SJSA1 (cell line): ENCODE measurements around the gene FARS2. TPM values are rescaled to one million over a fixed set of nuclear protein-coding genes. Genes with fewer than 3 reads are reported as not detected.
A peak's percentile ranks its signal among the peaks of the same experiment; 100 is the strongest.

Source experiments
- DNase-seq, 2 experiments: peaks; one replicate each; pipeline ENCODE4 v3.0.0-alpha.2; 2015 to 2020; ENCODE audit warnings: low spot score in 2 of 2, low read depth in 1 of 2
- H3K27ac ChIP-seq: fragments of 250-450 bp; sonication (Bioruptor Pico); 2 replicates; pipeline ENCODE4 v1.5.1; 2020; ENCODE audit warnings: mild to moderate bottlenecking, moderate library complexity
- H3K27me3 ChIP-seq: fragments of 250-450 bp; sonication (Bioruptor Pico); replicated peaks from 2 replicates; pipeline ENCODE4 v1.5.1; 2020; ENCODE audit warnings: mild to moderate bottlenecking, moderate library complexity
- H3K36me3 ChIP-seq: fragments of 250-450 bp; sonication (Bioruptor Pico); 2 replicates; pipeline ENCODE4 v1.5.1; 2020; ENCODE audit warnings: mild to moderate bottlenecking
- H3K4me1 ChIP-seq: fragments of 250-450 bp; sonication (Bioruptor Pico); replicated peaks from 2 replicates; pipeline ENCODE4 v1.6.1; 2021; ENCODE audit warnings: mild to moderate bottlenecking
- H3K4me3 ChIP-seq: fragments of 250-450 bp; sonication (Bioruptor Pico); 2 replicates; pipeline ENCODE4 v1.5.1; 2020; ENCODE audit warnings: mild to moderate bottlenecking
- H3K9me3 ChIP-seq: fragments of 250-450 bp; sonication (Bioruptor Pico); replicated peaks from 2 replicates; pipeline ENCODE4 v1.5.1; 2020; ENCODE audit warnings: mild to moderate bottlenecking
- total RNA-seq: library from RNA; depleted of rRNA; stranded (reverse); fragments of >200 nt; shearing (Covaris generic); gene quantifications from 2 replicates; pipeline ENCODE4 v1.2.3, GENCODE V29; 2014

Gene FARS2
- total RNA-seq, 1 experiment from 2014 or later: 13.3 TPM

- DNase-seq: no peak
- no peaks in the 10 kb centered on the region for H3K27me3 ChIP-seq
- H3K4me3 ChIP-seq: no peak overlapping the region
- H3K9me3 ChIP-seq: no peaks in the 10 kb centered on the region
- H3K4me1 ChIP-seq: no peaks in the 10 kb centered on the region
- no peaks in the 10 kb centered on the region for H3K36me3 ChIP-seq
- no peak overlapping the region for H3K27ac ChIP-seq
Observed at GRCh38 chr6:5566718-5567117, 305.4 kb downstream of the FARS2 start.

GRCh38 chr6:5567352-5567751 lies 306.0 kb downstream of the FARS2 start:
- DNase-seq: no peak
- Histone ChIP-seq H3K36me3 (no peaks in the 10 kb centered on the region), H3K4me1 (no peaks in the 10 kb centered on the region), H3K9me3 (no peaks in the 10 kb centered on the region), H3K4me3 (no peak overlapping the region), H3K27ac (no peak overlapping the region), H3K27me3 (no peaks in the 10 kb centered on the region)

GRCh38 chr6:5567890-5568289 lies 306.6 kb downstream of the FARS2 start:
- Histone ChIP-seq H3K4me1 (no peaks in the 10 kb centered on the region), H3K27me3 (no peaks in the 10 kb centered on the region), H3K36me3 (no peaks in the 10 kb centered on the region), H3K4me3 (no peak overlapping the region), H3K27ac (no peak overlapping the region), H3K9me3 (no peaks in the 10 kb centered on the region)
- DNase-seq: no peak

- Histone ChIP-seq H3K27ac (no peak overlapping the region), H3K36me3 (no peaks in the 10 kb centered on the region), H3K27me3 (no peaks in the 10 kb centered on the region), H3K4me3 (no peak overlapping the region), H3K9me3 (no peaks in the 10 kb centered on the region; the same call in 1 of the 2 replicates), H3K4me1 (no peaks in the 10 kb centered on the region)
- DNase-seq: peak in 1 of 2 experiments; percentile 5
Observed at GRCh38 chr6:5569491-5569890, 308.2 kb downstream of the FARS2 start.

GRCh38 chr6:5570641-5571040 lies 309.3 kb downstream of the FARS2 start:
- no peaks in the 10 kb centered on the region for H3K4me1 ChIP-seq

GRCh38 chr6:5580736-5581581 lies 319.6 kb downstream of the FARS2 start:
- Histone ChIP-seq H3K36me3 (no peaks in the 10 kb centered on the region), H3K27ac (no peak overlapping the region), H3K4me3 (no peak overlapping the region), H3K27me3 (no peaks in the 10 kb centered on the region), H3K4me1 (no peaks in the 10 kb centered on the region), H3K9me3 (no peaks in the 10 kb centered on the region)
- DNase-seq: no peak

More at GRCh38 chr6:5570641-5571040, 309.3 kb downstream of the FARS2 start:
- H3K27ac ChIP-seq: no peak overlapping the region
- H3K4me3 ChIP-seq: no peak overlapping the region
- no peaks in the 10 kb centered on the region for H3K36me3 ChIP-seq
- no peaks in the 10 kb centered on the region for H3K27me3 ChIP-seq
- H3K9me3 ChIP-seq: peaks cover 2% of the 10 kb centered on the region; the same call in 1 of the 2 replicates
- no peak for DNase-seq

- no peaks in the 10 kb centered on the region for H3K4me1 ChIP-seq
Observed at GRCh38 chr6:5582762-5583161, 321.4 kb downstream of the FARS2 start.

GRCh38 chr6:5583528-5583927 lies 322.2 kb downstream of the FARS2 start:
- H3K36me3 ChIP-seq: no peaks in the 10 kb centered on the region
- H3K4me1 ChIP-seq: no peaks in the 10 kb centered on the region
- no peak overlapping the region for H3K27ac ChIP-seq
- no peak for DNase-seq
- H3K9me3 ChIP-seq: no peaks in the 10 kb centered on the region
- no peaks in the 10 kb centered on the region for H3K27me3 ChIP-seq
- no peak overlapping the region for H3K4me3 ChIP-seq

More at GRCh38 chr6:5582762-5583161, 321.4 kb downstream of the FARS2 start:
- DNase-seq: no peak
- H3K27ac ChIP-seq: no peak overlapping the region
- no peaks in the 10 kb centered on the region for H3K9me3 ChIP-seq
- no peak overlapping the region for H3K4me3 ChIP-seq
- no peaks in the 10 kb centered on the region for H3K36me3 ChIP-seq
- no peaks in the 10 kb centered on the region for H3K27me3 ChIP-seq

- H3K4me3 ChIP-seq: no peak overlapping the region
- H3K9me3 ChIP-seq: no peaks in the 10 kb centered on the region
- DNase-seq: no peak
- H3K4me1 ChIP-seq: no peaks in the 10 kb centered on the region
- no peaks in the 10 kb centered on the region for H3K27me3 ChIP-seq
- H3K27ac ChIP-seq: no peak overlapping the region
- no peaks in the 10 kb centered on the region for H3K36me3 ChIP-seq
Observed at GRCh38 chr6:5584078-5584482, 322.8 kb downstream of the FARS2 start.

- Histone ChIP-seq H3K27me3 (no peaks in the 10 kb centered on the region), H3K27ac (no peak overlapping the region), H3K4me3 (no peak overlapping the region), H3K36me3 (no peaks in the 10 kb centered on the region), H3K9me3 (no peaks in the 10 kb centered on the region), H3K4me1 (no peaks in the 10 kb centered on the region)
- no peak for DNase-seq
Observed at GRCh38 chr6:5587648-5588047, 326.3 kb downstream of the FARS2 start.

GRCh38 chr6:5589422-5590141 lies 328.3 kb downstream of the FARS2 start:
- H3K4me1 ChIP-seq: no peaks in the 10 kb centered on the region
- H3K27me3 ChIP-seq: no peaks in the 10 kb centered on the region
- H3K4me3 ChIP-seq: no peak overlapping the region
- H3K36me3 ChIP-seq: no peaks in the 10 kb centered on the region
- no peak overlapping the region for H3K27ac ChIP-seq
- H3K9me3 ChIP-seq: no peaks in the 10 kb centered on the region
- DNase-seq: no peak

GRCh38 chr6:5590187-5590586 lies 328.9 kb downstream of the FARS2 start:
- H3K27ac ChIP-seq: no peak overlapping the region
- H3K4me1 ChIP-seq: no peaks in the 10 kb centered on the region
- H3K9me3 ChIP-seq: no peaks in the 10 kb centered on the region
- H3K36me3 ChIP-seq: no peaks in the 10 kb centered on the region
- no peaks in the 10 kb centered on the region for H3K27me3 ChIP-seq
- no peak overlapping the region for H3K4me3 ChIP-seq
- DNase-seq: no peak

- Histone ChIP-seq H3K9me3 (no peaks in the 10 kb centered on the region), H3K4me1 (no peaks in the 10 kb centered on the region), H3K4me3 (no peak overlapping the region), H3K27me3 (no peaks in the 10 kb centered on the region), H3K36me3 (no peaks in the 10 kb centered on the region), H3K27ac (no peak overlapping the region)
- DNase-seq: no peak
Observed at GRCh38 chr6:5592886-5593519, 331.7 kb downstream of the FARS2 start.

- Histone ChIP-seq H3K4me3 (no peak overlapping the region), H3K9me3 (no peaks in the 10 kb centered on the region), H3K4me1 (no peaks in the 10 kb centered on the region), H3K36me3 (no peaks in the 10 kb centered on the region), H3K27me3 (no peaks in the 10 kb centered on the region), H3K27ac (no peak overlapping the region)
- DNase-seq: no peak
Observed at GRCh38 chr6:5595184-5595583, 333.9 kb downstream of the FARS2 start.
